Right lung (tissue), 10 donors: Measurements from ENCODE around the gene DOC2A. TPM values are rescaled to one million over a fixed set of nuclear protein-coding genes. Genes with fewer than 3 reads are reported as not detected.
"Not testable (repeated sequence)": the region's sequence is repeated elsewhere in the genome, so short reads cannot be mapped to it uniquely, and the experiment has no call there.

Source experiments
- DNase-seq, 2 donors: peaks; one replicate each; pipeline ENCODE4 v3.0.0-alpha.2; 2013
- long read RNA-seq, 8 donors: transcript quantifications; one replicate each; lab custom pipeline, GENCODE V29; 2026
- polyA plus RNA-seq, 5 donors: library from polyadenylated mRNA; unstranded; fragments of 120-200 nt; gene quantifications; one replicate each; pipeline versions ENCODE4 v1.2.1 to v1.2.3, GENCODE V29; 2013; ENCODE audit warnings: inconsistent platforms in 1 of 5, low replicate concordance in 1 of 5; ENCODE audit not compliant: insufficient read length in 5 of 5, insufficient read depth in 1 of 5

DOC2A gene
- polyA plus RNA-seq, result 1 to 10 TPM; 1.4 to 5.3 (median 3.8) TPM
- long read RNA-seq, donor 1, partial matches to known transcripts, result 0 of 1 reads
- long read RNA-seq, donor 1, other reads (novel, unspliced or antisense), result 0 of 1 reads
- long read RNA-seq, donor 2, result 0 reads
- long read RNA-seq, donor 3, result 0 reads
- long read RNA-seq, donor 4, partial matches to known transcripts, result 0 of 1 reads
- long read RNA-seq, donor 4, other reads (novel, unspliced or antisense), result 0 of 1 reads
- long read RNA-seq, donor 5, result 0 reads
- long read RNA-seq, donor 6, result 0 reads
- long read RNA-seq, donor 7, result 0 reads
- long read RNA-seq, donor 8, result 0 reads

DNA sequence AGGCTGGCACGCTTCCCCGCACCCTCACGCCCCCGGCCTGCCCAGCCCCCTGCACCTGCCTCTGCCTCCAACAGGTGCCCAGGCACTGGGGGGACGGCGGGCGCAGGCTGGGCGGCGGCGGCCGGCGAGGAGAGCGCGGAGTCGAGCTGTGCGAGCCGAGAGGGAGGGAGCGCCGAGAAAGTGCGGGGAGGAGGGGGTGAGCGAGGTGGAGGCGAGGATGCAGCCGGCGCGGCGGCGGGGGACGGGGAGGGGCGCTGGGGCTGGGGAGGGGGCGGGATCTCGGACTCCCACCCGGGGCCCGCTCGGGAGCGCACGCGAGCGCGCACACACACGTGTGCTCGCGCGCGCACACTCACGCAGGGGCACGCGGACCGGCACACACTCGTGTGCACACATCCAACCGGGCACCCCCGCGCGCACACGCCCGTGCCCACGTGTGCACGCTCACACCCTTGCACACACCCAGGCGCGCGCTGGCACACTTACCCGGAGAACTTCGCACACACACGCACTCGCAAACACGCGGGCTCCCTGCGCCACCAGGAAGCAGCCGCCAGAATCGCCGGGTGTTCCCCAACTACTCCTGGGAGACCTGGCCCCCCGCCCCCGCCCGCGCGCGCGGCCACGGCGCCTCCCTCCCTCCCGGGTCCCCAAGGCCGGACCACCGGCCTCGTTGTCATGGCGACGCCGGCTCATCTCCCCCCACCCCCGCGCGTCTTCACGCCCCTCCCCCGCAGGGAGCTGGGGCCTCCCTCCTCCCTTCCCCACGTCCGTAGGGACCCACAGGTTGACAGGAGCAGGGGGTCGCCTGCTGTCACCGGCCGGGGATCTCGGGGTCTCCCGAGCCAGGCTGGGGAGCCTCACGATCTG lies at the start of gene DOC2A:
DOC2A (minus strand) TSS at position 184 of the 870 bp plus-strand sequence. CDS start 805 bp downstream, outside the sequence.
- no peak for DNase-seq

- peak in 1 of 2 donors; percentile 31 for DNase-seq
These were observed 49.5 kb upstream of the DOC2A start for GRCh38 chr16:30060346-30060745.

GRCh38 chr16:30054959-30055553 lies 44.2 kb upstream of the DOC2A start:
- no peak for DNase-seq

DNA sequence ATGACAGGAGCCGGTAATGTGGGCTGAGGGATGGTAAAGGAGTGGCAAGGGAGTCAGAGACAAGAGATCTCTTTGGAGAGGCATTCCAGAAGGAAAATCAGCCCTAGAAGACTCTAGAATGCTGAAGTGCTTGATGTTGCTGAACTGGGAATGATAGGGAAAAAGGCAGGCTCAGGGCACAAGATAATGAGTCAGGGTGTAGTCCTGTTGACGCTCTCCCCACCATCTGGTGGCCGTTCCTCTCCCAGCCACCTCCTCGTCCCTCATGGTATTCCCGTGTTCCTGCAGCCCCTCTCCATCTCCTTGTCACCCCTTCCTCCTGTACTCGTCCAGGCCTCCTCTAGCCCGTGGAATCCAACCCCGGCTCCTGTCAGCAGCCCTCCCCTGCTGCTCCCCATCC lies 43.6 kb upstream of the DOC2A start:
- no peak for DNase-seq

- DNase-seq, result peak; percentile 23 to 25
These were observed 42.7 kb upstream of the DOC2A start for GRCh38 chr16:30053376-30054015.

DNA sequence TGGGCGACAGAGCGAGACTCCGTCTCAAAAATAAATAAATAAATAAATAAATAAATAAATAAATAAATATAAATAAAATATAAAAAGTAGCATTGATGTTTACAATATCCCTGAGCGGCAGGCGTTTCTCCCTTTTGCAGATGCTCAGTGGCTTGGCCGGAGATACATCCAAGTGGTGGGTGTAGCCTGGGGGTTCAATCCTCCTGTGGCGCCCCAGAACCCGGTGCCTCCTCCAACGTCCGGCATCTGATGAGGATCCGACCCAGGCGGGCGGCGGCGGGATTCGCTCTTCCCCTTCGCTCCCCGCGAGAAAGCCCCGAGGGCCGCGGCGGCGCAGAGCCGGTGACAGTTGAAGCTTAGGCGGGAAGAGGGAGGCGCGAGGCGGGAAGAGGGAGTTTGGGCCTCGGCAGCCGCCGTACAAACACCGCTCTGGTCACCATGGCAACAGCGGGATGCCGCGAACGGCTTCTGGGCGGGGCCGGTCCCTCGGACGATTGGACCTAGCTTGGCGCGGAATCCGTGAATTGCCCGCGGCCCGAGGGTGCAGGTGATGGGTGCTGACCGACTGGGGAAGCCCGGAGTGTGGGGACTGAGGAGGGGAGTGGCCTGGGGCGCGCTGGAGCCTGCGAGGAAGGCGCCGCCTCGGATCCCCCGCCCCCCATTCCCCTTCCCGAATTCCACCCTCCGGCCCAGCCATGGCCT lies 42.0 kb upstream of the DOC2A start:
- peak; percentile 89 to 90 for DNase-seq

DNA sequence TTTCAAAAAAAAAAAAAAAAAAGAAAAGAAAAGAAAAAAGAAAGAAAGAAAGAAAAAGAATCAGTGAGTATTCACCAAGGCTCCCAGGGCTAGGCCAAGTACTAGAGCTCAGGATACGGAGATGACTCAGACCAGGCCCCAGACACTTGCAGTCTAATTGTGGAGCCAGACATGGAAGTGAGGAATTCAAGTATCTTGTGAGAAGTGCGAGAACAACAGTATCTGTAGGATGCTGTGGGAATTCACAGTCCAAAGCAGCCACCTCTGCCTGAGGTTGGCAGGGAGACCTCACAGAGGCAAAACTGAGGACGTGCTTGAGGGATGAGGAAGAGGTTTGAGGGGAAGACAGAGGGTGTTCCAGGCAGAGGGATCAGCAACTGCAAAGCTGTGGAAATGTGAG lies 40.7 kb upstream of the DOC2A start:
- DNase-seq, result no peak

GRCh38 chr16:30049871-30050270 lies 39.0 kb upstream of the DOC2A start:
- DNase-seq, result no peak

DNA sequence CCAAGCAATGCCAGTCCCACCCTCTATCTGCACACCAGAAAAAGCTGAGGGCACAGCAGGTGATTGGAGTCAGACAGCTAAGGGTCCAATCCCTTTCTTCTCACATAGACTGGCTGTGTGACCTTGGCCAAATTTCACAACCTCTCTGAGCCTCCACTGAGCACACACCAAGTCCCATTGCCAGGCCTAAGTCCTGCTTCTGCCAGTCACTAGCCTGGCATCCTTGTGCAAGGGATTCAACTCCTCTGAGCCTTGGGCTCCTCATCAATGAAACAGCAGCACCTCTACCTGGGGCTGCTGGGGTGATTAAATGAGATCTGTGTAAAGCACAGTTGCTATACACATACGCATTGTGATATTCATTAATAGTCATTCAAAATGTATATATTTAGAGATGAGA lies 35.8 kb upstream of the DOC2A start:
- DNase-seq, result no peak

DNA sequence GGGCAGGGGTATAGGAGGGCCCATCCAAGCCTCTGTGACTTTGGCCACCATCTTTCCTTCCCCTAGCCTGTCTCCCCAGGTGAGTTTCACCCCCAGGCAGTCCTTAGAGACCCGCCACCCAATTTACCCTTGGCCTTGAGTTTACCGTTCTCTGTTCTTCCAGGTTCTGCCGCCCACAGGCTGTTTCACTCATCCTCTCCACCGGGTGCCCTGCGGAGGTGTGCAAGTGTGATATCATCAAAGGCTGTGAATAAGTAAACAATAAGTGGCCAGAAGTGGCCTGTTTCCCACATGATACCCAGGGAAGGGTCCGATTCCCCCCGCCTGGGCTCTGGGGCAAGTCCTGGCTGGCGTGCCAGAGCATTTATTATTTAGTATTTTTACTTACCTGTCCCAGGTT lies 35.4 kb upstream of the DOC2A start:
- DNase-seq, result no peak

GRCh38 chr16:30041841-30042240 lies 31.0 kb upstream of the DOC2A start:
- DNase-seq, result peak in 1 of 2 donors; percentile 30

- not testable (repeated sequence) for DNase-seq
These were observed 29.9 kb upstream of the DOC2A start for GRCh38 chr16:30040690-30041089.

- no peak for DNase-seq
These were observed 29.4 kb upstream of the DOC2A start for GRCh38 chr16:30040221-30040620.

DNA sequence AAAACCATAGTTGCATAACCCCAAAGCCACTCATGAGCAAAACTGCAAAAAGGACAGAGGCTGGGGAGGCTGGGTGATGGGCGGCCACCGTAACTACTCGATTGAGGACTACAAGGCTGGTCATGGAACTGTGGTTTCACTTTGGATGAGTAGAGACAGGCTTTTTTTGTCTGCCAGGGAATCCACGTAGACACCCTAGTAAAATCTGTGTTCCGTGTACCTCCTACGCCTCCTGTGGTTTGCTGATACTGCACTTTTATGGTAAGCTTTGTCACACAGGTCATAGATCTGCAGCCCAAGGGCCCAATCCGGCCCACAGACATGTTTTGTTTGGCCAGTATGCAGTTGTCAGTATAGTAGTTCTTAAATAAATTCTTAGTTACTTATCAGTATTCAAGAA lies 22.4 kb upstream of the DOC2A start:
- DNase-seq, result no peak

- DNase-seq, result no peak
These were observed 21.4 kb upstream of the DOC2A start for GRCh38 chr16:30032083-30032819.

GRCh38 chr16:30031477-30031918 lies 20.7 kb upstream of the DOC2A start:
- DNase-seq, result no peak

DNA sequence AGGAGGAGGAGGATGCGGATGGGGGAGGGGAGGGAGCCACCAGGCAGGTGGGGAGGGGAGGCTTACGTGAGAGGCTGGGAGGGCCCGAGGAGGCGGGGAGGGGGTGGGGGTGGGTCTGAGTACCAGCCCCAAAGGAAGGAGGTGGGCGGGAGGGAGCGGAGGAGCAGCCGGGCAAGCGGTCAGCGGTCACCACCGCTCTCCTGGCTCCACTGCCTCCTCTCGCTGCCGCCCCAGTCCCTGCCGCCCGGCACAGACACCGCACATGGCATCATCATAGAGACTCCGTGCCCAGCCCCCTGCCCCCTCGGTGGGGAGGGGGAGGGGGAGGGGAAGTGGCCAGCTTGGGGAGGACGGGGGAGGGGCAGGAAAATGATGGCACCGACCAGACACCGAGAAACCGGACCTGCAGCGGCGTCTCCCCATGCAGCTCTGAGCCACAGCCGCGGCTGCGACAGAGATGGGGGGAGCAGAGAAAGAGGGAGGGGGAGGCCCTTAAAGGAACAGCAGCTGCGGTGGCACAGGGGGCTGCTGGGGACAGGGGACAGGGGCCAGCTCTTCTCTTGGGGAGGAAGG lies 20.1 kb upstream of the DOC2A start, which contains the start of gene TLCD3B:
TLCD3B (minus strand) TSS at position 431 of the 573 bp plus-strand sequence. CDS start 744 bp downstream, outside the sequence.
- no peak for DNase-seq

DNA sequence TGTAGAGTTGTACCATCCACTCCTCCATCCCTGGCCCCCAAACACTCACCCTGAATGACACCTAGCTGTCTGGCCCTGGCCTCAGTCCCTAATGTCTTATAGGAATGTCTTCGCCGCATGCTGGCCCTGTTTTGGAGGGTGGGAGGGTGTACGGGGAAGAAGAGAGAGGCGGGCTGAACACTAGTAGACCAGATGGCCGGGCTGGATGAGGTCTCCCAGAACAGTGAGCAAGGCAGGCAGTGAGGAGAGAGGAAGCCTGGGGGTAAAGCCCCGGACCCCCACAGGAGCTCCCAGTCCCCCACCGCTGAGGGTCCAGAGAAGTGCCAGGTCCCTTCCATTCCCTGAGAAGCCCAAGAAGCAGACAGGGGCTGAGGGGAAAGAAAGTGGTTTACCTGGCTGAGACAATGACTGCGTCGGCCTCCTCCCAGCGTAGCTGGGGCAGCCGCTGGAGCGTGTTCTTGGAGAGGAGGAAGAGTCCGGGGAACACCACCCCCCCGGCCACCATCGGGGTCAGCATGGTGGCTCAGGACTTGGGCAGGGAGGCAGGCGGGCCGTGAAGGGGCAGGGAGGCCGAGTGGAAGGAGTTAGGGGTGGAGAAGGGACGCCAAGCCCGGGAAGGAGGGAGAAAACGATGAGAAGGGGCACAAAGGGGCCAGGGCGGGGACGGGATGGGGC lies 19.3 kb upstream of the DOC2A start:
- DNase-seq, result no peak

- DNase-seq, result peak in 1 of 2 donors; percentile 34
These were observed 17.7 kb upstream of the DOC2A start for GRCh38 chr16:30028438-30029076.
